Bronchial epithelial cell (primary cell): ENCODE measurements around the gene MLLT10. TPM values are rescaled to one million over a fixed set of nuclear protein-coding genes. Genes with fewer than 3 reads are reported as not detected.

Experiments used
- DNase-seq: peaks from one replicate; pipeline ENCODE4 v3.0.0-alpha.2; 2010; ENCODE audit warnings: low read depth
- FAIRE-seq: peaks from 2 replicates; lab custom pipeline; 2011; peaks lifted over from hg19 to GRCh38; lab: Jason Lieb, UNC
- H3K27me3 ChIP-seq: 2 replicates; pipeline ENCODE4 v1.5.1; 2011; ENCODE audit warnings: low read length; ENCODE audit not compliant: control insufficient read depth, insufficient read depth
- H3K36me3 ChIP-seq: 2 replicates; pipeline ENCODE4 v1.5.1; 2011; ENCODE audit warnings: low read length; ENCODE audit not compliant: control insufficient read depth, insufficient read depth
- H3K4me3 ChIP-seq: 2 replicates; pipeline ENCODE4 v1.5.1; 2011; ENCODE audit warnings: mild to moderate bottlenecking, low read depth, low read length, control low read depth
- CTCF ChIP-seq: IDR thresholded peaks from 2 replicates; pipeline ENCODE4 v1.5.1; 2011; ENCODE audit warnings: mild to moderate bottlenecking, moderate library complexity, low read length, control low read depth, inconsistent platforms; ENCODE audit not compliant: insufficient read depth, severe bottlenecking
- total RNA-seq: library from RNA; depleted of rRNA; stranded (reverse); fragments of >200 nt; gene quantifications from 2 replicates; pipeline ENCODE4 v1.2.1, GENCODE V29; 2014

MLLT10 gene
- total RNA-seq, 1 donor from 2014 or later = 40.8 TPM

GRCh38 chr10:21687266-21688008, 153.4 kb downstream of the MLLT10 start:
- Histone ChIP-seq H3K36me3 (no peaks in the 10 kb centered on the region), H3K27me3 (no peaks in the 10 kb centered on the region), H3K4me3 (no peak overlapping the region)
- DNase-seq (peak; percentile 33), FAIRE-seq (no peak)
- no peak for TF ChIP-seq CTCF

GRCh38 chr10:21688009-21688332, 153.9 kb downstream of the MLLT10 start:
- DNase-seq = no peak
- FAIRE-seq = no peak
- H3K36me3 ChIP-seq = no peaks in the 10 kb centered on the region
- no peak overlapping the region for H3K4me3 ChIP-seq
- no peak for TF ChIP-seq CTCF
- H3K27me3 ChIP-seq = no peaks in the 10 kb centered on the region

GRCh38 chr10:21688870-21689269, 154.8 kb downstream of the MLLT10 start:
- no peak overlapping the region for H3K4me3 ChIP-seq
- FAIRE-seq (no peak), DNase-seq (no peak)
- no peaks in the 10 kb centered on the region for H3K36me3 ChIP-seq
- no peaks in the 10 kb centered on the region for H3K27me3 ChIP-seq
- no peak for TF ChIP-seq CTCF

GRCh38 chr10:21689881-21690280, 155.8 kb downstream of the MLLT10 start:
- FAIRE-seq = no peak
- Histone ChIP-seq H3K4me3 (no peak overlapping the region), H3K27me3 (no peaks in the 10 kb centered on the region), H3K36me3 (no peaks in the 10 kb centered on the region)
- no peak for TF ChIP-seq CTCF
- DNase-seq = no peak

- no peak overlapping the region for H3K4me3 ChIP-seq
- TF ChIP-seq CTCF = no peak
- FAIRE-seq = no peak
- H3K27me3 ChIP-seq = no peaks in the 10 kb centered on the region
- no peaks in the 10 kb centered on the region for H3K36me3 ChIP-seq
- DNase-seq = peak; percentile 41
These were observed 158.9 kb downstream of the MLLT10 start for GRCh38 chr10:21692916-21693315.

- FAIRE-seq (no peak), DNase-seq (no peak)
- no peak overlapping the region for H3K4me3 ChIP-seq
- no peaks in the 10 kb centered on the region for H3K36me3 ChIP-seq
- no peak for TF ChIP-seq CTCF
- H3K27me3 ChIP-seq = no peaks in the 10 kb centered on the region
These were observed 159.4 kb downstream of the MLLT10 start for GRCh38 chr10:21693418-21693817.
